IMR-90 (cell line): Measurements from ENCODE around the gene MMP24. TPM values are rescaled to one million over a fixed set of nuclear protein-coding genes. Genes with fewer than 3 reads are reported as not detected.

Experiments used
- BHLHE40 ChIP-seq: fragments of 150-350 bp; IDR thresholded peaks from 2 replicates; pipeline ENCODE4 v1.6.1; 2016; ENCODE audit warnings: mild to moderate bottlenecking, low read depth, low read length
- CEBPB ChIP-seq: IDR thresholded peaks from 2 replicates; pipeline ENCODE4 v1.6.1; 2012; ENCODE audit warnings: low read depth, low read length, improper control_type of control experiment
- CHD1 ChIP-seq: IDR thresholded peaks from 2 replicates; pipeline ENCODE4 v1.6.1; 2012; ENCODE audit warnings: low read depth, low read length, improper control_type of control experiment
- ELK1 ChIP-seq: fragments of 150-350 bp; IDR thresholded peaks from 2 replicates; pipeline ENCODE4 v1.6.1; 2016; ENCODE audit warnings: low read depth, mild to moderate bottlenecking, low read length, moderate library complexity, borderline replicate concordance
- MAFK ChIP-seq: IDR thresholded peaks from 2 replicates; pipeline ENCODE4 v1.6.1; 2012; ENCODE audit warnings: low read depth, low read length, improper control_type of control experiment
- MAZ ChIP-seq: IDR thresholded peaks from 2 replicates; pipeline ENCODE4 v1.6.1; 2012; ENCODE audit warnings: low read depth, mild to moderate bottlenecking, low read length, improper control_type of control experiment, moderate library complexity, borderline replicate concordance
- NFE2L2 ChIP-seq: fragments of 150-350 bp; IDR thresholded peaks from 2 replicates; pipeline ENCODE4 v1.6.1; 2016; ENCODE audit warnings: low read depth, mild to moderate bottlenecking, low read length
- POLR2A ChIP-seq: IDR thresholded peaks from 2 replicates; pipeline ENCODE4 v1.6.1; 2012; ENCODE audit warnings: mild to moderate bottlenecking, low read depth, low read length
- RAD21 ChIP-seq: IDR thresholded peaks from 2 replicates; pipeline ENCODE4 v1.6.1; 2012; ENCODE audit warnings: low read length, improper control_type of control experiment
- polyA plus RNA-seq, 3 experiments: library from polyadenylated mRNA; depleted of rRNA; stranded (reverse); fragments of >200 nt; gene quantifications; 2 replicates each; pipeline ENCODE4 v1.2.3, GENCODE V29; 2012; ENCODE audit warnings: low replicate concordance in 1 of 3
- total RNA-seq: library from RNA; depleted of rRNA; stranded (reverse); fragments of >200 nt; gene quantifications from 2 replicates; pipeline ENCODE4 v1.2.3, GENCODE V29; 2012

Gene MMP24
- total and polyA plus RNA-seq, 2 of the 4 experiments (the other 2 are of a cell fraction) = 0.36 to 0.79 TPM

DNA sequence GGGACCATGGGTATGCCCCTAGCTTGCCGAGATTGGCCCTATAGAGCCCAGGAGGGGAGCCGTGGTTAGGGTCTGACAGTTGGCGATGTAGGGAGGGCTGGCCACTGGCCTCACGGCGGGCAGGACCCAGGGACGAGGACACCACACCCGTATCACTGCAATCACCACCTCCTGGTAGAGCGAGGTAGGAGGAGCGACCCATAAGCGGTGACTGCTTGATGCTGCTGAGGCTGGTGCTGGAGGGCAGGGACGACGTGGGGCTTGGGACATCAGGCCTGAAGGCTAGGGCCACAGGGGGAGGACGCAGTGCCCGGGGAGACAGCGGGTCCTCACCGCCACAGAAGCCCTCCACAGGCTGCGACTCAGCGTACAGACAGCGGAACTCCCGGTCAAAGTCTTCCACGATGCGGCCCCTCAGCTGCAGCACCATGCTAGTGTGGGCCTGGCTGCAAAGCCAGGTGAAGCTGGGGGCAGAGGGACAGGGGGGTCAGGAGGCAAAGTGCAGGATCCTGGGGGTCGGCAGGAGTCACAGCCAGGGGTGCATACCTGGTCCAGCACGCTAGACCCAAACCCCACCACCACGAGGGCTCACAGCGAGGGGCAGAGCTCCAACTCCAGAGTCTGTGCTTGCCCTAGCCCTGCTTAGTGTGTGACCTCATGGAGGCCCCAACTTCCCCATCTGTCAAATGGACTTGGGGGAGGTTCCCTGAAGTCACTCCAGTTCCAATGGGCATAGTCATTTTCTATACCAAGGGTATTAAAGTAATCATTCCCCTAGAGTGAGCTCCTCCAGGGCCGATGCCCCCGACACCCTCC lies 61.2 kb downstream of the MMP24 start (continued):
- TF ChIP-seq ELK1 (no peak), MAFK (no peak), NFE2L2 (no peak), MAZ (no peak), RAD21 (no peak), CHD1 (no peak), CEBPB (no peak), POLR2A (no peak), BHLHE40 (no peak)
